SHP77 (cell line): ENCODE measurements around the gene PRR16.
"Not testable (repeated sequence)": the region's sequence is repeated elsewhere in the genome, so short reads cannot be mapped to it uniquely, and the experiment has no call there.

Source experiments
- DNase-seq, 2 experiments: peaks; one replicate each; lab custom pipeline; 2025; lab: John Stamatoyannopoulos, UW

Gene PRR16

DNA sequence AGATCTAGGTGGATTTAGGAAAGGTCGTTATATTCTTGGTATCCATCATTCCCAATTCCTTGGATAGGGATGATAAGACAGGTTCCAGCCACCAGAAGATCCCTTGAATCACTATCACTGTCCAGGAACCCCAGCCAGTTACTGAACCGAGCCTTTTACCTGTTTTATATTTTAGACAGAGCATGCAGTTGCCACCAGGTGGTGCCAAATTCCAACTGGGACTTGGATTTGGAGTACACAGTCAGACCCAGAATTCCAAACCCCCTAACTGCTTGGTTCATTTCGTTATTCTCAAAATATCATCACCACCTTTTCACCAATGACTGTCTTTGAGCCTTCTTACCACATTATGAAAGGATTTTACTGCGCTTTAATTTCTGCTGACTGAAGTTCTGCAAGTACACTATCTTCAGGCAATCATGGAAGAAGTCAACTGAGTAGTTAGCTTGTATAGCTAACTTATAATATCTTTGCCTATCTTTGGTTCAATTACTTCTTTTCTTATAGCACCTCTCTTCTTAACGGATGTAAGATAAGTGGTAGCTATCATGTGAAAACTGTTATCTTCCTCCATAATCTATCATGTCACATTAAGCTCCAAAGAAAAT is 191.8 kb downstream of the PRR16 start:
- peak in 1 of 2 experiments; percentile 54 for DNase-seq

DNA sequence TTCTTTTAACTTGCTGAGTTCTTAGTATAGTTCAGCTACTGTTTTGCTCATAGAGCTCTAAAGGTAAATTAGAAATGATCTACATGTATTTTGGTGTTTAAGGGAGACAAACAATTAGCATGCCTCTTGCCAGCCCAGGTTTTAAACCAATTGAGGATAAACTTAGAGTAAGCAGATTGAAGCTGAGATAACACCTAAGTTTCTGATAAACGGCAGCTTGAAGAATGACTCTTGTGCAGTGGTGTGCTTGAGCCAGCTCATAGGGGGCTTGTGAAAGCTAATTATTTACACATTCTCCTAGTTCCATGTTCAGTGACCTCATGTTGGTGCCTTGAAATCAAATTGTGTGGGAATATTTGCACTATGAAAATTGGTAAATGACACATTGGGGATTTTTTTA is 193.0 kb downstream of the PRR16 start:
- DNase-seq, result no peak

DNA sequence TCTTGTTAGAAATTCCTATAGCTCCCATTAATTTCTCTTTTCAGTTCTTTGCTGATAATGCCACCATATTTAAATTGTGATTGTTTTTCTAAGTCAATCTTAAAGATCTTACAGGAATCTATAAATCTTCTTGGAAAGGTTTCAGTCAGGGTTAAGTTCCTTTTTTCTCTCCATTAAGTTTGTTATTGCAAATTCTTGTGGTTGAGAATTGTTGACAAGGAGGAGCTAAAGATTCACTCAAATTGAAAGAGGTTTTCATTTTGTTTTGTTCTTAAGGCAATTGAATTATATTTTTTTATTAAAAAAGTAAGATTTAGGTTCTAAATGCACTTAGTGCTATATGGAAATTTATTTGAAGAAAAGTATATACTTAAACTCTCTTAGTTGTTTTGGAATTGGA is 213.4 kb downstream of the PRR16 start:
- no peak for DNase-seq

DNA sequence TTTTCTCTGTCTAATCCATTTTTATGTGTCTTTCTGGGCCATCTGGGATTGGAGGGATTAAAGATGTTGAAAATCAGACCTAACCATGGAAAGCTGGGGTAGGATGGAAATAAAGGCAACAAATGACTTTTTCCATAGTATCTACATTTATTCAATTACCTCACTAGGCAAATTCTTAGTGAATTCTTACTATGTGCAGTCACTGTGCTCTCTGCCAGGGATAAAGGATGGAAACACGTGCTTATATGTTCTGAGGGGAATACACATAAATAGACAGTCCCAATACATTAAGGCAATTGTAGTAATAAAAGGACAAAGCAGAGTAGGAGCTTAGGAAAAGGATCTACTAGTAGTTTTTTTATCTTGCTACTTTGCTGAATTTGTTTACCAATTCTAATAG is 214.2 kb downstream of the PRR16 start:
- no peak for DNase-seq

DNA sequence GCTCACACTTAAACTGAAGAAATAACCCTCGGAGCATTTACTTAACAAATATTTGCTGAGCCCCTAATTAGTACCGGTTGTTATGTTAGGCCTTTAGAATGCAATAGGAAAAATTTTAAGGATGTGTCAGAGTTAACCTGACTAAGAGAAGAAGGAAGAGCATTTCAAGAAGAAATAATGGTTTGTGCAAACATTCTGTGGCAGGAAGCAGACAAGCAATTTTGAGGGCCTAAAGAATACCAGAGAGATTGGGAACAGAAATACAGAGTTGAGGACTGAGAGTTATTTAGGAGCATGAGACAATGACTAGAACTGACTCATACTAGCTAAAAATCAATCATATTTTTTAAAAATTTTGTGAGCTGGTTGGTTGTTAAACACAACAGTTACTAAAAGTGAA is 218.8 kb downstream of the PRR16 start:
- DNase-seq, result no peak

DNA sequence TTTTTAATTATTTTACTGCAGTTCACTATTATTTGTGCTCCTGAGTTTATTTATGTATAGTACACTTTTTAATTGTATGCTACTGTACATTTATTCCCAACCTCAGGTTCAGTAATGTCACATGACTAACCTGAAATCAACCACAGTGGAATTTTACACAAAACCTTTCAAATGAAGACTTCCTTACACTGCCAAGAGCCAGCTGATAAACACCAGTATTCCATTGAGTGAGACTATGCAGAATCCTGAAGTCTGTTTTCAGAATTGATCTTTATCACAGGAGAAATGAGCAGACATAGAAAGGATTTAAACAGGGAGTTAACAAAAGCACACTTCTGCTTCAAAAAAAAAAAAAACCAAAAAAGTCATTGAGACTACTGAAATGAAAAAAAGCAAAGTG is 219.5 kb downstream of the PRR16 start:
- no peak for DNase-seq

DNA sequence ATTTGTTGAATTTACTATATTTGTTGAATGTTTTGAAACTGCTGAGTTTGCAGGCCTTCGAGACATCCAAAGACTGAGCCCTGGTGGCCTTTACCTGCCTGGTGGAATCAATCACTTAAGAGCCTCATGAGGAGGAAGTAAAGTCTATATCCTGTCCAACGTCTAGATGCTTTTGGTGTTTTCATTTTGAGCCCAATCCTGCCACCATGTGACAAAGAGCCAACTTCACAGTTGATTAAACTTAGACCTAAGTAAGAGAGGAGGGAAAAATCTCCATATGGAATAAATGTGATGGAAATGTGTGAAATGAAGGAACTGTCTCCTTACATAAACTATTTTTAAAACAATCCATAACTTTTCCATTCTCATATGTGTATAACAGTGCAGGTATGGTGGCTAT is 220.1 kb downstream of the PRR16 start:
- DNase-seq, result no peak

DNA sequence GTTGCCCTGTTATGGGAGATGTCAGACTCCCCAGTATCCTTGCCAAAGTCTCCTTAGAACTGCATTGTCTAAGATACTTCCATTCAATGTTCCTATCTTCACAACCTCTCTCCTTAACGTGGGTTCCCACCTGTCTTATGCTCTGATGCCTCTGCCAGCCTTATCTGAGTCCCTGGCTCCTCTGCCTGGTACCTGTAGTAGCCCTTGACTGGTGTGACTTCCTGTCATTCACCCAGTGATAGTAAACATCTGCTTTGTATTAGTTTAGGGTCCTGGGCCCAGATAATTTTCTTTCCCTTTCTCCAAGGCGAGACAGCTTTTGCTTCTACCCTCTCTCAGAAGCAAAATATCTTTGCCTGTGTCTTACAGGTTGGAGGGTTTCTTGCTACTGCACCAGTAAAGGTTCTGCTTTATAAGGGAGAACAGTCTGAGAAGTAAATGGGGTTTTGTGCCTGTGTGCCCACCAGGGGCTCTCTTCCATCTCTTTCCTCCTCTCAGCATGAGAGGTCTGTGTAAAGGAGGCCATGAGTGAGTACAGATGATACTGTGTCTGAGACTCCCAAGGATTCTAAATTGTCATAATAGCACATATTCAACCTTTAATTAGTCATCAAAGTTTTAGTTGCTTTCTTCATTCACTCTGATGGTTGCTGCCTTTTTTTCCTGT is 220.8 kb downstream of the PRR16 start:
- DNase-seq, result no peak

DNA sequence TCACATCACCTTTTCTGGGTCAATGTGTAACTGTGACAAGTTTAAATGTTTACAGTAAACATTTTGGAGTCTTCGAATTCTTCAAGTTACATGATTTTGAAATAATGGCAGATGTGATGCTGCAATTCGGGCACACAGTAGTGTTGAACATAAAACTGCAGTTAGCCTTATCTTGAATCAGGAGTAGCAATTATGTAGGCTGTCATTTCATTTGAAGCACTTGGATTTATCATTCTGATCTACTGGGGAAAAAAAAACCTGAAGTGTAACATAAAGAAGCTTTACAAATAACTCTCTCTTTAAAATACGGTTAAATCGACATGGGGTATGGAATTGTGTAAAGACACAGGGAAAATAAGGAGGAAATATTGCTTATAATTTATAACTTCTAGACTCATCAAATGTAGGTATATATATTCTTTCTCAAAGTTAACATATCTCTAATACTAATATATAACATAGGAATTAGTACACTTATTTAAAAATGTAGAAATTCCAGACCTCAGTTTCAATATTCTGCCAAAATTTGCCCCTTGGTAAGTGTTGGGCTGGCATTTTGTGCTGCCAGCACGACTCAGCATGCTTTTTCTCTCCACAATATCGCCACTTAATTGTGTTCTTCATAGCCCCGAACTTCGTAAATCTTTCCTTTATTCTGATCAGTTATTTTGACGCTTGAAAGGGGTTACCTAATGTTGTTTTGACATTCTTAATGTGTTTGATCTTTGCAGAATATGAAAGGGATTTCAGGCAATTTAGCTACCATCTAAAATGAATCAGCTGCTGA is 226.7 kb downstream of the PRR16 start:
- DNase-seq, result no peak

DNA sequence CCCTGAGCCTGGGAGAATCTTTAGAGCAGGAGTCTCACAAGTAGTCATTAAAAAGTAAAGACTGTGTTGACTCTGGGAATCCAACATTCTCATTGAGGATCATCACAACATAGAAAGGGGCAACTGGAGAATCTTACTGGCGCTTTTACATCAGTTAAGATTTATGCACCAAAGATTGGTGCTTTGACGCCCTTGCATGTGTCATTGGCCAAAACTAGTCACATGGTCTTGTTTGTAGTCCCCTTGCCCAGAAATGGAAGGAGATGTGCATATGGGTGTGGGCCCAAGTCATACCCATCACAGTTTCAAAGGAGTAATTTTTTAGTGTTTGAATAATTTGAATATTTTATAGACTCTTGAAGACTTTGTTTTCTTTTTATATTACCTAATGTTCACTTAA is 228.2 kb downstream of the PRR16 start:
- no peak for DNase-seq

DNA sequence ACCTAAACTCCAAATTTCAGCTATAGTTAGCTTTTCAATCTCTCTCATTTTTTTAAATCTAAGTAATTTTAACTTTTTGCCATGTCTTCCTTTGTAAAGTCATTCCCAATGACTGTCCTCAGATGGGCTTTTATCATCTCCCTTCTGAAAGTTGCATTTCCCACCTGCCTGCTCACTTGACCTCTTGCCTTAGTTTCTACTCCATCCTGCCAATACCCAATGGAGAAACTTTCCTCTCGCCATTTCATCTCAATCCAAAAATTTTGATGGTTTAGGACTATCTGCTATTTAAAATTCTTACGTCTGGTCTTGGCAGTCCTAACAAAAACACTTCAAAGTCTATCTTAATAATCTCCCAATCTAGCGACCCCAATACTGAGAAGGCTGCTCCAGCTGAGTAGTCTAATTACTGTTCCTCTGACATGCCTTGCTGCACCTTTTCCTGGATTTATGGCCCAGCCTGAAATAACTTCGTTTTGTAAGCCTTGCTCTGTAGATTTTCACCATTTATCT is 231.3 kb downstream of the PRR16 start:
- DNase-seq, result no peak

DNA sequence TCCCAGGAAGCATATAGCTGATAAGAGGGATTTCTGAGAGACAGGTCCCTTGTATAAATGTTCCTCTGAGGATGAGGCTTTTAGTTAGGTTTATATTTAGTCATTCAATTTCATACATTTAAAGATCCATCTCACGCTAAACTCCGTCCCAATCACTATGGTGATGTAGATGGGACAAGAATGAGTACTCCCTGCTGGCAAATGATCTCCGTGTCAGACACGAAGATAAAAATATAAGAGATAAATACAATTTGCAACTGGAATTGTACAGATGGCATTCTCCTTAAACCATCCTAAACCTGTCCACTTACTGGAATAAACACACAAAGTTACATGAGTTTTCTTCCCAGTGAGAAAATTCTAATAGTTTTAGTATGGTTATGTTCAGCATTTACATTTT is 233.0 kb downstream of the PRR16 start:
- DNase-seq, result no peak

DNA sequence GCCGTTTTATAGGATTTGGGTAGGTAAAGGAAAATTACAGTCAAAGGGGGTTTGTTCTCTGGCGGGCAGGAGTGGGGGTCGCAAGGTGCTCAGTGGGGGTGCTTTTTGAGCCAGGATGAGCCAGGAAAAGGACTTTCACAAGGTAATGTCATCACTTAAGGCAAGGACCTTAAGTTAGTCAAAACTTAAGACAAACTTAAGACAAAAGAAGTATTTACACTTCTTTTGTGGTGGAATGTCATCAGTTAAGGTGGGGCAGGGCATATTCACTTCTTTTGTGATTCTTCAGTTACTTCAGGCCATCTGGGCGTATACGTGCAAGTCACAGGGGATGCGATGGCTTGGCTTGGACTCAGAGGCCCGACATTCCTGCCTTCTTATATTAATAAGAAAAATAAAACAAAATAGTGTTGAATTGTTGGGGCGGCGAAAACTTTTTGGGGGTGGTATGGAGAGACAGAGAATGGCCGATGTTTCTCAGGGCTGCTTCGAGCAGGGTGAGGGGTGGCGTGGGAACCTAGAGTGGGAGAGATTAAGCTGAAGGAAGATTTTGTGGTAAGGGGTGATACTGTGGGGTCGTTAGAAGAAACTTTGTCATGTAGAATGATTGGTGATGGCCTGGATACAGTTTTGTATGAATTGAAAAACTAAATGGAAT is 233.7 kb downstream of the PRR16 start:
- DNase-seq, result not testable (repeated sequence)

DNA sequence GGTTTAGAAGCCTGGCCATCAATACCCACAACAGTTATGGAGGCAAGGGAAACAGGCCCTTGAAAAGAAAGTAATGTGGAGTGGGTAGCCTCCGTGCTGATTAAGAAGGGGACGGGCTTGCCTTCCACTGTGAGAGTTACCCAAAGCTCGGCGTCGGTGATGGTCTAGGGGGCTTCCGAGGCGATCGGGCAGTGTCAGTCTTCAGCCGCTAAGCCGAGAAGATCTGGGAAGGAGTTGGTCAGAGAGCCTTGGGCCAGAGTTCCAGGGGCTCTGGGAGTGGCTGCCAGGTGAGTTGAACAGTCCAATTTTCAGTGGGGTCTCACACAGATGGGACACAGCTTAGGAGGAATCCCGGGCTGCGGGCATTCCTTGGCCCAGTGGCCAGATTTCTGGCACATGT is 236.6 kb downstream of the PRR16 start:
- not testable (repeated sequence) for DNase-seq

DNA sequence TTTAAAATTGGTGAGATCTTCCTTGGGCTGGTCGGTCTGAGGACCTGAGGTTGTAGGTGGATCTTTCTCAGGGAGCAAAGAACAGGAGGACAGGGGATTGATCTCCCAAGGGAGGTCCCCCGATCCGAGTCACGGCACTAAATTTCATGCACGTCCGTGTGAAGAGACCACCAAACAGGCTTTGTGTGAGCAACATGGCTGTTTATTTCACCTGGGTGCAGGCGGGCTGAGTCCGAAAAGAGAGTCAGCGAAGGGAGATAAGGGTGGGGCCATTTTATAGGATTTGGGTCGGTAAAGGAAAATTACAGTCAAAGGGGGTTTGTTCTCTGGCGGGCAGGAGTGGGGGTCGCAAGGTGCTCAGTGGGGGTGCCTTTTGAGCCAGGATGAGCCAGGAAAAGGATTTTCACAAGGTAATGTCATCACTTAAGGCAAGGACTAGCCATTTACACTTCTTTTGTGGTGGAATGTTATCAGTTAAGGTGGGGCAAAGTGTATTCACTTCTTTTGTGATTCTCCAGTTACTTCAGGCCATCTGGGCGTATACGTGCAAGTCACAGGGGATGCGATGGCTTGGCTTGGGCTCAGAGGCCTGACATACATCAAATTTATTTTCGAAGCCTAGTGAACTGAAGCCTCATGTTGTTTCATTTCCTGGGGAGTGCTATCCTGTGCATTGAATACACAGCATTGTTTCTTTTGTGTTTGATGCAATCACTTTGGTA is 238.9 kb downstream of the PRR16 start:
- not testable (repeated sequence) for DNase-seq

DNA sequence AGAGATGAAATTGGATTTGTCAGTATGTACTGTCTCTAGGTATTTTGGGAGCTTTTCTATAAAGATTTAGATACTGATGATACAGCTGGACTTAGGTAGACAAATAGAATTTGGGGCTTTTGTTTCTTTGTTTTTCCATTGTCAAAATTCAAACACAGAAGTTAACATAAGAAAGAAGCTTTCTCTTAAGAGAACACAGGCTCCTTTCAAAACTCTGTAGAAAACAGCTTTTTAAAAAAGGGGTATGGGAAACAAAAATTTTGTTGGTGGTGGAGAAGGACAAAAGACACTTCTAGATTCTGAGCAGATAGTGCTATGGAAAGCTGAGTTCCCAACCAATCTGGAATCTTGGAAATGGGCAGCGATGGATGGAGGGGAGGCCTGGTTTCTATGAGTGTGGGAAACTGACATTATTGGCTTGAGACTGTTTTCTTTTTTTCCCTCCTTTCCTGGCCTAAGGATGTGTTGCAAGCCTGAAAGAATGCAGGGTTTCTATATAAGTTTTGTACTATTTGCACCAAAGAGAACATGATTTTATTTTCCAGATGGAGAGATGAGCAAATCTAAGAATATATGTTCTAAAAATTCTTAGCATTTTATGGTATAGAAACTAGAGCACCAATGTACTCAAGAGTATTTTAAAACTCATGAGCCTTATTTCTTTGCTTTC is 240.0 kb downstream of the PRR16 start:
- DNase-seq, result no peak

DNA sequence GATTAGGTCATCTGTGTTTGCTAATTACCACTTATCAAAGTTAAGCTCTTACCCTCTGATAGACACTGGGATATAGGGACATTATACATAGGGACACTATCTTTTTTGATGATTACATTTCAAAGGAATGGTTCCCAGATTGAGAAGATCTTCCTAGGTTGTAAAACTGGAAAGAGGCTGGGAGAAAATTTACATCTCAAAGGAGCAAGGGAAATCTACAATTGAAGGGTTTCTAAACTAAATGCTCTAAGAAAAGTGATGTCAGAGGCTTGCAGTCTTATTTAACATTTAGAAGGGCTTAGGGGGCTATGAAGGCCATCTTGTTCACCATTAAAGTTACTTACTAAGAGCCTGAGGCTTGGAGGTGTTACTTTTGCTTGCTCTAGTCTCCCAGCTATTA is 242.8 kb downstream of the PRR16 start:
- DNase-seq, result no peak

DNA sequence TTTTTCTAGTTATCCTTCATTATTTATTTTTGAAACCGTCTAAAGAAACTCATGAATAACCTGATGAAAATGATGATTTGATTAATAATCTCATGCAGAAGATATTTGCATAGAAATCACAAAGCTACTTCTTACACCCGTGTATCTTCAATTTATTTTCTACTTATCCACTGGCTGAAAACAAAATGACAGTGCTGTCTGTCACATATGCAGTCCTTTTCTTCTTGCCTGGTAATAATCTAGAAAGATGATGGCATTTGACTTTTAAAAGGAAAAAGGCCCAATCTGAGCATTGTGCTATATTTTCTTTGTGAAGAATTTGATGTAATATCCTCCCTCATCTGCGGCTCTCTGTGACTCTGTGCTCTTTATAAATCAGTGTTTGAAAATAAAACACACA is 253.3 kb downstream of the PRR16 start:
- no peak for DNase-seq

DNA sequence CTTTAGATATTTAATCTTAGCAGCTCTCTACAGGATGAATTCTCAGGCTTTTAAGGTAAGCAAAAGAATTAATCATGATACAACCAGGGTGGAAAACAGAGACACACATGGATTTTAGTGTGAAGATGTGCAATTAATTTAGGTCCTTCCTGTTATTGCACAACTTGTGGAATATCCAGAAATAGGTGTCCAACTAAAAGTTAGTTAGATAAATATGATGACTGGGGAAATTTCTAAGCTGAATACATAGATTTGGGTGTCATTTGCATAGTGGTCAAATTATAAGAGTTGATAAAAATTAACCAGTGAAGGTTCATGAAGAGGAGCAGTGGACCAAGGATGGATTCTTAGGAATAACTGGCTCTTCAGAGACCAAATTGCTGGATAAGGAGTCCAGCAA is 266.1 kb downstream of the PRR16 start:
- DNase-seq, result no peak

DNA sequence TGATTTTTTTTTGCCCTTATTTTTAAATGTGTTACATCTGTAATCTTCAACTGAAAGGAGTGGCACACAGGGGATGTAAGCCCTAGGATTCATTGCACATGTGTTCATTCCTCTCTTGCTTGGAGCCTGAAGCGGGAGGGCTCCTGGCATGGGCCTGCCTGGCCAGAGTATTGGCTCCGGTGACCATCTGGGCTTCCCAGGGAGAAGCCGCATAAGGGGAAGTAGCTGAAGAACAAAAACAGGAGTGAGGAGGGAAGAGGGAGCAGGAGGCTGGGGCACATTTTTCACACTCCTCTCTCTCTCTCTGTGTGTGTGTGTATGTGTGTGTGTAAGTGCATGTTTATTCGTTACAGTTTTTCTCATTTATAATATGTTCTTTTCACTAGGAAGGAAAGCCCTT is 269.9 kb downstream of the PRR16 start:
- no peak for DNase-seq

DNA sequence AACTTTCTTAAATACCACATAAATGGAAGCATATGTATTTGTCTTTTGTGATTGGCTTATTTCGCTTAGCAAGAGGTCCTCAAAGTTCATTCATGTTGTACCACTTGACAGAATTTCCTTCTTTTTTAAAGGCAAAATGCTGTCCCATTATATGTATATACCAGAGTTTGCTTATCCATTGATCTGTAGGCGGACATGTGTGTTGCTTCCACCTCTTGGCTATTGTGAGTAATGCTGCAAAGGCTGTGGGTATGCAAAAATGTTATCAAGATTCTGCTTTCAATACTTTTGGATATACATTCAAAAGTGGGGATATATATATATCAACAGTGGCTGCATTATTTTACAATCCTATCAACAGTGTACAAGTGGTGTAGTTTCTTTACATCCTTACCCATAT is 271.0 kb downstream of the PRR16 start:
- DNase-seq, result no peak
